HEK293 (cell line): ENCODE results near the gene CAMKMT.
A peak's percentile ranks its signal among the peaks of the same experiment; 100 is the strongest.

Experiments
- CTCF ChIA-PET: fragments of 350-600 bp; formaldehyde crosslinking; extraction: SDS; loops from one replicate; lab custom pipeline; 2021; ENCODE audit warnings: antibody characterized with exemption; lab: Yijun Ruan, JAX
- POLR2A ChIA-PET: fragments of 300-600 bp; formaldehyde crosslinking; extraction: SDS; loops from one replicate; lab custom pipeline; 2020; ENCODE audit warnings: antibody characterized with exemption, inconsistent platforms; lab: Yijun Ruan, JAX
- H3K27ac ChIP-seq: fragments of 200-500 bp; sonication (Bioruptor generic); 2 replicates; pipeline ENCODE4 v1.5.1; 2014; ENCODE audit warnings: low read depth, low read length, control low read depth, inconsistent platforms; ENCODE audit errors: extremely low read depth
- H3K36me3 ChIP-seq, 2 experiments: fragments of 200-500 bp in 1 of 2; sonication (Bioruptor generic) in 1 of 2; 1 replicate in 1 of 2; 2 replicates in 1 of 2; pipeline ENCODE4 v1.5.1; 2014 to 2017; ENCODE audit warnings: inconsistent platforms in 2 of 2, low read length in 2 of 2; ENCODE audit not compliant: control insufficient read depth in 2 of 2, insufficient read depth in 1 of 2
- H3K4me1 ChIP-seq: fragments of 200-500 bp; sonication (Bioruptor generic); 2 replicates; pipeline ENCODE4 v1.5.1; 2014; ENCODE audit warnings: mild to moderate bottlenecking, low read length, inconsistent platforms; ENCODE audit not compliant: control insufficient read depth, insufficient read depth
- H3K4me3 ChIP-seq: 2 replicates; pipeline ENCODE4 v1.5.1; 2011; ENCODE audit warnings: low read depth, mild to moderate bottlenecking, control low read depth, low read length, moderate library complexity
- H3K9me3 ChIP-seq: fragments of 200-500 bp; sonication (Bioruptor generic); 2 replicates; pipeline ENCODE4 v1.5.1; 2014; ENCODE audit warnings: low read depth, low read length, inconsistent platforms; ENCODE audit not compliant: control insufficient read depth, insufficient read depth
- BCL11A ChIP-seq: fragments of 450-650 bp; formaldehyde crosslinking; IDR thresholded peaks from 2 replicates; pipeline ENCODE4 v1.5.1; 2016; ENCODE audit warnings: low read depth, missing biosample characterization, missing genetic modification characterization
- GLI2 ChIP-seq: fragments of 450-650 bp; formaldehyde crosslinking; IDR thresholded peaks from 2 replicates; pipeline ENCODE4; 2017; ENCODE audit warnings: missing biosample characterization, missing genetic modification characterization, low read depth, borderline replicate concordance
- GLIS2 ChIP-seq: fragments of 450-650 bp; formaldehyde crosslinking; IDR thresholded peaks from 2 replicates; pipeline ENCODE4 v1.5.1; 2016; ENCODE audit warnings: missing biosample characterization, missing genetic modification characterization
- HIC1 ChIP-seq: fragments of 450-650 bp; formaldehyde crosslinking; IDR thresholded peaks from 2 replicates; pipeline ENCODE4 v1.5.1; 2016; ENCODE audit warnings: missing biosample characterization, missing genetic modification characterization
- KLF16 ChIP-seq: fragments of 450-650 bp; formaldehyde crosslinking; IDR thresholded peaks from 2 replicates; pipeline ENCODE4 v1.5.1; 2017; ENCODE audit warnings: missing biosample characterization, missing genetic modification characterization
- MEIS1 ChIP-seq: sonication (generic); formaldehyde crosslinking; IDR thresholded peaks from 2 replicates; pipeline ENCODE4 v1.8.1; 2022; ENCODE audit warnings: missing genetic modification reagents, mild to moderate bottlenecking, borderline replicate concordance
- PBX3 ChIP-seq: sonication (generic); formaldehyde crosslinking; IDR thresholded peaks from 2 replicates; pipeline ENCODE4 v1.8.1; 2022; ENCODE audit warnings: mild to moderate bottlenecking, moderate library complexity, missing genetic modification reagents
- TSHZ1 ChIP-seq: fragments of 450-650 bp; formaldehyde crosslinking; IDR thresholded peaks from 2 replicates; pipeline ENCODE4 v1.5.1; 2016; ENCODE audit warnings: missing biosample characterization, missing genetic modification characterization, borderline replicate concordance
- YY1 ChIP-seq: fragments of 450-650 bp; formaldehyde crosslinking; IDR thresholded peaks from 2 replicates; pipeline ENCODE4 v1.5.1; 2018; ENCODE audit warnings: missing biosample characterization, missing genetic modification characterization
- ZBTB17 ChIP-seq: fragments of 450-650 bp; formaldehyde crosslinking; IDR thresholded peaks from 2 replicates; pipeline ENCODE4 v1.5.1; 2016; ENCODE audit warnings: missing biosample characterization, missing genetic modification characterization
- ZBTB6 ChIP-seq: fragments of 450-650 bp; formaldehyde crosslinking; IDR thresholded peaks from 2 replicates; pipeline ENCODE4 v1.5.1; 2017; ENCODE audit warnings: missing biosample characterization, missing genetic modification characterization
- ZBTB8A ChIP-seq: fragments of 450-650 bp; formaldehyde crosslinking; IDR thresholded peaks from 2 replicates; pipeline ENCODE4 v1.5.1; 2016; ENCODE audit warnings: missing biosample characterization, missing genetic modification characterization
- ZNF184 ChIP-seq: fragments of 450-650 bp; IDR thresholded peaks from 2 replicates; pipeline ENCODE4 v1.5.1; 2018; ENCODE audit warnings: missing biosample characterization, mild to moderate bottlenecking, missing genetic modification characterization
- ZNF24 ChIP-seq: fragments of 450-650 bp; formaldehyde crosslinking; IDR thresholded peaks from 2 replicates; pipeline ENCODE4 v1.5.1; 2016; ENCODE audit warnings: missing biosample characterization, missing genetic modification characterization
- ZNF26 ChIP-seq: fragments of 450-650 bp; formaldehyde crosslinking; IDR thresholded peaks from 2 replicates; pipeline ENCODE4 v1.5.1; 2016; ENCODE audit warnings: missing biosample characterization, missing genetic modification characterization
- ZNF335 ChIP-seq: fragments of 450-650 bp; formaldehyde crosslinking; conservative IDR thresholded peaks from 2 replicates; pipeline ENCODE4 v1.5.1; 2016; ENCODE audit warnings: missing biosample characterization, missing genetic modification characterization
- ZNF423 ChIP-seq: fragments of 450-650 bp; formaldehyde crosslinking; IDR thresholded peaks from 2 replicates; pipeline ENCODE4 v1.5.1; 2016; ENCODE audit warnings: missing biosample characterization, missing genetic modification characterization
- ZNF488 ChIP-seq: fragments of 450-650 bp; formaldehyde crosslinking; IDR thresholded peaks from 2 replicates; pipeline ENCODE4 v1.5.1; 2016; ENCODE audit warnings: missing biosample characterization, missing genetic modification characterization
- ZNF501 ChIP-seq: fragments of 450-650 bp; formaldehyde crosslinking; IDR thresholded peaks from 2 replicates; pipeline ENCODE4 v1.5.1; 2016; ENCODE audit warnings: missing biosample characterization, missing genetic modification characterization
- ZNF561 ChIP-seq: fragments of 450-650 bp; IDR thresholded peaks from 2 replicates; pipeline ENCODE4 v1.5.1; 2018; ENCODE audit warnings: missing biosample characterization, missing genetic modification characterization, borderline replicate concordance
- ZNF600 ChIP-seq: fragments of 450-650 bp; formaldehyde crosslinking; IDR thresholded peaks from 2 replicates; pipeline ENCODE4 v1.5.1; 2016; ENCODE audit warnings: missing biosample characterization, missing genetic modification characterization
- ZNF664 ChIP-seq: fragments of 450-650 bp; formaldehyde crosslinking; IDR thresholded peaks from 2 replicates; pipeline ENCODE4 v1.5.1; 2016; ENCODE audit warnings: missing biosample characterization, missing genetic modification characterization
- ZNF677 ChIP-seq: fragments of 450-650 bp; IDR thresholded peaks from 2 replicates; pipeline ENCODE4 v1.5.0; 2018; ENCODE audit warnings: missing biosample characterization, mild to moderate bottlenecking, missing genetic modification characterization, moderate library complexity
- ZNF747 ChIP-seq: fragments of 450-650 bp; formaldehyde crosslinking; IDR thresholded peaks from 2 replicates; pipeline ENCODE4 v1.5.1; 2016; ENCODE audit warnings: missing biosample characterization, missing genetic modification characterization
- ZNF76 ChIP-seq: fragments of 450-650 bp; formaldehyde crosslinking; IDR thresholded peaks from 2 replicates; pipeline ENCODE4; 2016; ENCODE audit warnings: low read depth, missing biosample characterization, missing genetic modification characterization, borderline replicate concordance
- ZNF843 ChIP-seq: fragments of 450-650 bp; formaldehyde crosslinking; IDR thresholded peaks from 2 replicates; pipeline ENCODE4 v1.5.1; 2016; ENCODE audit warnings: missing biosample characterization, missing genetic modification characterization

Gene CAMKMT

GRCh38 chr2:44361330-44362206 is at the start of gene CAMKMT, which contains the start of gene PREPL:
TSS of gene CAMKMT (plus strand) at chr2:44361947.
TSS of gene PREPL (minus strand) at chr2:44361494. CDS start at chr2:44346342, 15,152 bp downstream.
- CTCF ChIA-PET: interaction anchor here (0.6 to 1.4 kb wide), 8 partner anchors 9 to 1478 kb away, joined by 3 to 5 read pairs (median 3); no protein-coding TSS in a partner anchor
- Histone ChIP-seq H3K36me3 (no peaks in the 10 kb centered on the region), H3K4me1 (peaks cover 6% of the 10 kb centered on the region; the same call in 1 of the 2 replicates), H3K9me3 (no peaks in the 10 kb centered on the region), H3K27ac (peak within 1 kb of the TSS; percentile 97), H3K4me3 (peak within 1 kb of the TSS; percentile 68)
- POLR2A ChIA-PET: interaction anchor here (0.6 to 2.0 kb wide), 13 partner anchors 10 to 1749 kb away, joined by 3 to 19 read pairs (median 4); partner anchors contain the start of gene PPM1B
- TF ChIP-seq ZBTB6 (tag by site-specific recombination) (peak; percentile 93), ZNF76 (tag by site-specific recombination) (peak; percentile 88), ZNF184 (tag by site-specific recombination) (no peak), HIC1 (tag by site-specific recombination) (peak; percentile 41; the same call in 1 of the 2 replicates), ZNF677 (tag by site-specific recombination) (no peak), YY1 (tag by site-specific recombination) (peak; percentile 98), ZNF26 (tag by site-specific recombination) (no peak), GLI2 (tag by site-specific recombination) (no peak), ZNF561 (tag by site-specific recombination) (peak; percentile 56; the same call in 1 of the 2 replicates), BCL11A (no peak), ZNF335 (tag by site-specific recombination) (peak; percentile 81), GLIS2 (tag by site-specific recombination) (no peak; the same call in 1 of the 2 replicates), ZBTB17 (tag by site-specific recombination) (peak; percentile 100), PBX3 (CRISPR knock-in tag) (peak; percentile 75; the same call in 1 of the 2 replicates), ZNF501 (peak; percentile 56; the same call in 1 of the 2 replicates), KLF16 (tag by site-specific recombination) (0 out of 2 replicates have a peak, but pooled peaks have one; percentile 26), ZNF664 (0 out of 2 replicates have a peak, but pooled peaks have one; percentile 16), TSHZ1 (tag by site-specific recombination) (no peak), ZNF600 (tag by site-specific recombination) (peak; percentile 71), ZNF423 (tag by site-specific recombination) (peak; percentile 78), ZNF747 (tag by site-specific recombination) (no peak), ZNF843 (tag by site-specific recombination) (no peak), ZNF24 (peak; percentile 85), ZNF488 (tag by site-specific recombination) (no peak), MEIS1 (CRISPR knock-in tag) (no peak), ZBTB8A (peak; percentile 42; the same call in 1 of the 2 replicates)
